ENCODE measurements around the gene SMYD5.

DNA sequence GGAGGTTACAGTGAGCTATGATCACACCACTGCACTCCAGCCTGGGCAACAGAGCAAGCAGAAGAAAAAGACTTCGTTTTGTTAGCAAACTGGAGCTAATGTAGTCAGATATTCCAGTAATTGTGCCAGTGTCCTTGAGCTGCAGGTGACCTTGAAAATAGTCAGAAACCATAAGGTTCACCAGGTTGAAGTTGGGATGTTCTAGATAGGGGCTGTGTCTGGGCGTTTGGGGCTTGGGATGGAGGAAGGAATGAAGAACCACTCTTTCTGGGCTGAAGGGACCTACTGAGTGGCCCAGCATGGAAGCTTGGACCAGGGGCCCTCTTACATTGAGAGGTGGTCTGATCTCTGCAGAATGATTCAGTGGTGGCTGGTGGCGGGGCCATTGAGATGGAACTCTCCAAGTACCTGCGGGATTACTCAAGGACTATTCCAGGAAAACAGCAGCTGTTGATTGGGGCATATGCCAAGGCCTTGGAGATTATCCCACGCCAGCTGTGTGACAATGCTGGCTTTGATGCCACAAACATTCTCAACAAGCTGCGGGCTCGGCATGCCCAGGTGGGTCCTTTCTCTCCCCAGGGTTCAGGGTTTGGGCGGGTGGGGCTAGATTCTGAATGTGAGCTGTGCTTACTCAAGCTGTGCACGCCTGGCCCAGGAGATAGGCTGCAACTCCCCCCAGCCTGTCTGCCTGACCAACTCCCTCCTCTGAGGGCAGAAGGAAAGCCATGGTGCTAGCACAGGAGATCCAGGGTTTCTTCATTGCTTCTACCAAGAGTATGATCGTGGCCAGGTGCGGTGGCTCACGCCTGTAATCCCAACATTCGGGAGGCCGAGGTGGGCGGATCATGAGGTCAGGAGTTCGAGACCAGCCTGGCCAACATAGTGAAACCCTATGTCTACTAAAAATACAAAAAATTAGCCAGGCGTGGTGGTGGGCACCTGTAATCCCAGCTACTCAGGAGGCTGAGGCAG lies 37.1 kb downstream of the SMYD5 start:
- TF ChIP-seq, protein P1, sequence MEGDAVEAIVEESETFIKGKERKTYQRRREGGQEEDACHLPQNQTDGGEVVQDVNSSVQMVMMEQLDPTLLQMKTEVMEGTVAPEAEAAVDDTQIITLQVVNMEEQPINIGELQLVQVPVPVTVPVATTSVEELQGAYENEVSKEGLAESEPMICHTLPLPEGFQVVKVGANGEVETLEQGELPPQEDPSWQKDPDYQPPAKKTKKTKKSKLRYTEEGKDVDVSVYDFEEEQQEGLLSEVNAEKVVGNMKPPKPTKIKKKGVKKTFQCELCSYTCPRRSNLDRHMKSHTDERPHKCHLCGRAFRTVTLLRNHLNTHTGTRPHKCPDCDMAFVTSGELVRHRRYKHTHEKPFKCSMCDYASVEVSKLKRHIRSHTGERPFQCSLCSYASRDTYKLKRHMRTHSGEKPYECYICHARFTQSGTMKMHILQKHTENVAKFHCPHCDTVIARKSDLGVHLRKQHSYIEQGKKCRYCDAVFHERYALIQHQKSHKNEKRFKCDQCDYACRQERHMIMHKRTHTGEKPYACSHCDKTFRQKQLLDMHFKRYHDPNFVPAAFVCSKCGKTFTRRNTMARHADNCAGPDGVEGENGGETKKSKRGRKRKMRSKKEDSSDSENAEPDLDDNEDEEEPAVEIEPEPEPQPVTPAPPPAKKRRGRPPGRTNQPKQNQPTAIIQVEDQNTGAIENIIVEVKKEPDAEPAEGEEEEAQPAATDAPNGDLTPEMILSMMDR (IDR thresholded peaks at IDR 0.05), result no peak
- TF ChIP-seq POLR2AphosphoS5 (IDR thresholded peaks at IDR 0.05) (no peak), POLR2A (IDR thresholded peaks at IDR 0.05) (no peak)
